Measurements from ENCODE around the gene ATG7. TPM values are rescaled to one million over a fixed set of nuclear protein-coding genes. Genes with fewer than 3 reads are reported as not detected.
A peak's percentile ranks its signal among the peaks of the same experiment; 100 is the strongest.

The ATG7 gene
- total and polyA plus RNA-seq, 2 experiments from 2014 or later, result 22.2 to 22.9 TPM

- no peaks in the 10 kb centered on the region for H3K27me3 ChIP-seq
- H3K4me3 ChIP-seq, result no peak overlapping the region
- no peak for TF ChIP-seq CTCF (IDR thresholded peaks at IDR 0.05; ENCODE audit: low read depth, low read length)
- H3K4me1 ChIP-seq (ENCODE audit: low read depth), result peaks cover 12% of the 10 kb centered on the region
- H3K36me3 ChIP-seq, result no peaks in the 10 kb centered on the region
- no peaks in the 10 kb centered on the region for H3K9me3 ChIP-seq (ENCODE audit: low read depth)
- no peak overlapping the region for H3K27ac ChIP-seq
- peak in 1 of 2 donors; percentile 89 for DNase-seq (ENCODE audit: low read depth in 1 of 2, low spot score in 1 of 2)
Observed at GRCh38 chr3:11392014-11392859, 120.0 kb downstream of the ATG7 start.

- Histone ChIP-seq H3K36me3 (no peaks in the 10 kb centered on the region), H3K4me3 (no peak overlapping the region), H3K27ac (no peak overlapping the region), H3K27me3 (no peaks in the 10 kb centered on the region), H3K4me1 (ENCODE audit: low read depth) (peaks cover 12% of the 10 kb centered on the region), H3K9me3 (ENCODE audit: low read depth) (no peaks in the 10 kb centered on the region)
- no peak for DNase-seq (ENCODE audit: low read depth in 1 of 2, low spot score in 1 of 2)
- TF ChIP-seq CTCF (IDR thresholded peaks at IDR 0.05; ENCODE audit: low read depth, low read length), result no peak
Observed at GRCh38 chr3:11392860-11393114, 120.6 kb downstream of the ATG7 start.

- peaks cover 12% of the 10 kb centered on the region for H3K4me1 ChIP-seq (ENCODE audit: low read depth)
- no peaks in the 10 kb centered on the region for H3K9me3 ChIP-seq (ENCODE audit: low read depth)
- no peak for DNase-seq (ENCODE audit: low read depth in 1 of 2, low spot score in 1 of 2)
- H3K27ac ChIP-seq, result no peak overlapping the region
- H3K27me3 ChIP-seq, result no peaks in the 10 kb centered on the region
- no peaks in the 10 kb centered on the region for H3K36me3 ChIP-seq
- TF ChIP-seq CTCF (IDR thresholded peaks at IDR 0.05; ENCODE audit: low read depth, low read length), result no peak
- H3K4me3 ChIP-seq, result no peak overlapping the region
Observed at GRCh38 chr3:11393401-11393800, 121.2 kb downstream of the ATG7 start.

- no peak for TF ChIP-seq CTCF (IDR thresholded peaks at IDR 0.05; ENCODE audit: low read depth, low read length)
- no peak for DNase-seq (ENCODE audit: low read depth in 1 of 2, low spot score in 1 of 2)
- Histone ChIP-seq H3K9me3 (ENCODE audit: low read depth) (no peaks in the 10 kb centered on the region), H3K4me1 (ENCODE audit: low read depth) (peaks cover 12% of the 10 kb centered on the region), H3K27me3 (no peaks in the 10 kb centered on the region), H3K27ac (no peak overlapping the region), H3K36me3 (no peaks in the 10 kb centered on the region), H3K4me3 (no peak overlapping the region)
Observed at GRCh38 chr3:11394392-11394791, 122.2 kb downstream of the ATG7 start.

- H3K4me1 ChIP-seq (ENCODE audit: low read depth), result no peaks in the 10 kb centered on the region
- no peak overlapping the region for H3K4me3 ChIP-seq
- no peak for DNase-seq (ENCODE audit: low read depth in 1 of 2, low spot score in 1 of 2)
- no peak overlapping the region for H3K27ac ChIP-seq
- H3K36me3 ChIP-seq, result no peaks in the 10 kb centered on the region
- no peak for TF ChIP-seq CTCF (IDR thresholded peaks at IDR 0.05; ENCODE audit: low read depth, low read length)
- no peaks in the 10 kb centered on the region for H3K9me3 ChIP-seq (ENCODE audit: low read depth)
- no peaks in the 10 kb centered on the region for H3K27me3 ChIP-seq
Observed at GRCh38 chr3:11400213-11400612, 128.0 kb downstream of the ATG7 start.

Data from cardiac muscle cell (in vitro differentiated cells and primary cell).